Measurements from ENCODE around the gene B4GAT1.
A peak's percentile ranks its signal among the peaks of the same experiment; 100 is the strongest.

DNA sequence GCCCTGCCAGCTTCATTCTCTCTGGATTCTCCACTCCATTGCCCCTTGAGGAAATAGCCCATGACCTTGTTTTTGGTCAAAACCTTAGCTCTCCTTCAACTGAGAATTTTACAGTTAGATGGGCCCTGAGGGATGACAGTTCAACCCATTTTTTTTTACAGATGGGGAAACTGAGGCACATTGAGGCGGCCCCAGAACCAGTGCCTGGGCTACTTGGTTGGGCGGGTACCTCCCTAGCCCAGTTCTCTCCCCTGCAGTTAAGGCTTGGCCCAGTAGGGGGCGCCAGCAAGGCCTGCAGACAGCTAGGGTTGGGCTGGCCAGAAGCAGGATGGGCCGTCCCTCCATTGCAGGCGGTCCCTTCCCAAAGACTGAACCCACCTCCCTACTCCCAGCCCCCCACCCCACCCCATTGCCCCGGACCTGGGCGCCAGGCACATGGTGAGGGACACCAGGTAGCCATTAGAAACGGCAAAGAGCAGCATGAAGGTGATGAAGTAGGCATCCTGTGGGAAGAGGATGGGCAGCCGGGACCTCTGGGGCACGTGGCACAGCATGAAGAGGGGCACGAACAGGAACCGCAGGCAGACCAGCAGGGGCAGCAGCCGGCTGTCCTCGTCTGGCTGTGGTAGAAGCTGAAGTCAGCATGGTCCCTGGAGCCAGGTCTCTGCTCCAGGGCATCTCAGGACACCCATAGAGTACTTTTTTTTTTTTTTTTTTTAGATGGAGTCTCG is 16.5 kb upstream of the B4GAT1 start:
- TF ChIP-seq CTCF (conservative IDR thresholded peaks at IDR 0.05; ENCODE audit: low read length) (peak; percentile 86), EZH2phosphoT487 (IDR thresholded peaks at IDR 0.05; ENCODE audit: borderline replicate concordance) (no peak)
